GM04504 (cell line): ENCODE results near the gene SERPINA4.

Experiments used
- DNase-seq: peaks from one replicate; pipeline ENCODE4 v3.0.0-alpha.2; 2012; ENCODE audit warnings: low read depth

Gene SERPINA4

GRCh38 chr14:94615823-94616570 lies 54.8 kb downstream of the SERPINA4 start:
- DNase-seq = no peak

GRCh38 chr14:94617366-94617941 lies 56.2 kb downstream of the SERPINA4 start:
- DNase-seq = no peak

- DNase-seq = no peak
Observed at GRCh38 chr14:94617988-94618822, 57.0 kb downstream of the SERPINA4 start.

GRCh38 chr14:94619297-94619696 lies 58.1 kb downstream of the SERPINA4 start:
- no peak for DNase-seq
